ENCODE measurements around the gene P2RY1. TPM values are rescaled to one million over a fixed set of nuclear protein-coding genes. Genes with fewer than 3 reads are reported as not detected.

The P2RY1 gene
- total and polyA plus RNA-seq, 2 of the 4 experiments (the other 2 are of a cell fraction): not detected

- WGBS, 2 experiments (ENCODE audit: extremely low coverage in 2 of 2, insufficient read length in 1 of 2): no CpG with 5 or more reads among the region's 1 CpG
- H3K9ac ChIP-seq (ENCODE audit: low read depth, low read length): no peak overlapping the region
- no peak overlapping the region for H2AK5ac ChIP-seq (ENCODE audit: low read depth, low read length)
- H3K18ac ChIP-seq (ENCODE audit: low read depth, low read length): no peak overlapping the region
- H2BK15ac ChIP-seq (ENCODE audit: low read depth, low read length): no peak overlapping the region
- no peak overlapping the region for H3K4me2 ChIP-seq (ENCODE audit: low read depth, low read length)
- no peak overlapping the region for H2AFZ ChIP-seq (replicated peaks; ENCODE audit: low read length, poor library complexity)
- no peak overlapping the region for H2BK20ac ChIP-seq (ENCODE audit: low read depth, low read length)
- no peak overlapping the region for H3K4ac ChIP-seq (ENCODE audit: low read depth, low read length)
- TF ChIP-seq CEBPB (IDR thresholded peaks at IDR 0.05; ENCODE audit: low read depth, low read length): no peak
- TF ChIP-seq CTCF (conservative IDR thresholded peaks at IDR 0.05; ENCODE audit: low read depth, low read length): no peak
- no peak for TF ChIP-seq USF2 (IDR thresholded peaks at IDR 0.05; ENCODE audit: low read depth, low read length)
- TF ChIP-seq POLR2A (IDR thresholded peaks at IDR 0.05; ENCODE audit: low read depth, low read length): no peak
- TF ChIP-seq FOS (IDR thresholded peaks at IDR 0.05; ENCODE audit: low read depth, low read length): no peak
- no peak for TF ChIP-seq RCOR1 (IDR thresholded peaks at IDR 0.05; ENCODE audit: insufficient replicate concordance, low read length)
- TF ChIP-seq MAFK (IDR thresholded peaks at IDR 0.05; ENCODE audit: low read depth, low read length): no peak
- no peak for TF ChIP-seq MAZ (IDR thresholded peaks at IDR 0.05; ENCODE audit: borderline replicate concordance, low read depth, low read length)
- no peak for TF ChIP-seq NFE2L2 (IDR thresholded peaks at IDR 0.05; ENCODE audit: low read depth, low read length)
- no peak for TF ChIP-seq RAD21 (IDR thresholded peaks at IDR 0.05; ENCODE audit: low read length)
- no peak for TF ChIP-seq BHLHE40 (IDR thresholded peaks at IDR 0.05; ENCODE audit: low read depth, low read length)
- TF ChIP-seq RFX5 (IDR thresholded peaks at IDR 0.05; ENCODE audit: low read depth, low read length): no peak
- no peak for TF ChIP-seq MXI1 (IDR thresholded peaks at IDR 0.05; ENCODE audit: borderline replicate concordance, low read depth, low read length)
- TF ChIP-seq SMC3 (IDR thresholded peaks at IDR 0.05; ENCODE audit: low read depth, low read length): no peak
- ChIA-PET CTCF (no interaction called here), POLR2A (ENCODE audit: unreplicated experiment) (no interaction called here)
- H2AK9ac ChIP-seq (replicated peaks; ENCODE audit: low read depth, low read length, poor library complexity): no peak overlapping the region
- in situ Hi-C loops (cut with MboI; ENCODE audit: low sequenced_read_pairs): no loop called here
- H3K27ac ChIP-seq (ENCODE audit: insufficient read depth, low read length): no peak overlapping the region
- BruUV-seq (replicated peaks): no TSS peak
- H3K9me3 ChIP-seq (ENCODE audit: control insufficient read depth, insufficient read depth, low read length): no peaks in the 10 kb centered on the region
- no peaks in the 10 kb centered on the region for H4K20me1 ChIP-seq (ENCODE audit: insufficient read depth, low read length)
- H4K5ac ChIP-seq (ENCODE audit: low read depth, low read length): no peak overlapping the region
- no peaks in the 10 kb centered on the region for H3K9me1 ChIP-seq (ENCODE audit: insufficient read depth, low read length)
- no peaks in the 10 kb centered on the region for H3K27me3 ChIP-seq (ENCODE audit: control insufficient read depth, insufficient read depth, low read length)
- H3K4me1 ChIP-seq (ENCODE audit: control insufficient read depth, insufficient read depth, low read length): no peaks in the 10 kb centered on the region
- ATAC-seq (ENCODE audit: low read depth): no peak
- no peaks in the 10 kb centered on the region for H3K36me3 ChIP-seq (ENCODE audit: control insufficient read depth, insufficient read depth, low read length)
- dilution Hi-C loops (cut with HindIII; ENCODE audit: low sequenced_read_pairs, unreplicated experiment): no loop called here
- H3K4me3 ChIP-seq (ENCODE audit: insufficient read depth, low read depth, low read length): no peak overlapping the region
- intact Hi-C loops (cut with micrococcal nuclease): no loop called here
- H2BK5ac ChIP-seq (ENCODE audit: low read depth, low read length, poor library complexity, severe bottlenecking): no peak overlapping the region
- no peak overlapping the region for H3K56ac ChIP-seq (ENCODE audit: extremely low read depth, insufficient read depth, low read length)
- H2BK120ac ChIP-seq (ENCODE audit: low read depth, low read length): no peak overlapping the region
- no peak overlapping the region for H4K8ac ChIP-seq (ENCODE audit: low read depth in 2 of 2, low read length in 2 of 2)
- no peaks in the 10 kb centered on the region for H3K79me1 ChIP-seq (ENCODE audit: low read depth in 1 of 2, low read length in 2 of 2)
- no peak overlapping the region for H3K23ac ChIP-seq (ENCODE audit: low read depth, low read length)
- no peak for DNase-seq
- no peak overlapping the region for H3K14ac ChIP-seq (replicated peaks; ENCODE audit: low read depth, low read length)
- H4K91ac ChIP-seq (ENCODE audit: insufficient read depth, low read depth, low read length): no peak overlapping the region
Observed at GRCh38 chr3:152860736-152861135, 25.8 kb downstream of the P2RY1 start.
